Measurements from ENCODE around the gene CDKN1A.

DNA sequence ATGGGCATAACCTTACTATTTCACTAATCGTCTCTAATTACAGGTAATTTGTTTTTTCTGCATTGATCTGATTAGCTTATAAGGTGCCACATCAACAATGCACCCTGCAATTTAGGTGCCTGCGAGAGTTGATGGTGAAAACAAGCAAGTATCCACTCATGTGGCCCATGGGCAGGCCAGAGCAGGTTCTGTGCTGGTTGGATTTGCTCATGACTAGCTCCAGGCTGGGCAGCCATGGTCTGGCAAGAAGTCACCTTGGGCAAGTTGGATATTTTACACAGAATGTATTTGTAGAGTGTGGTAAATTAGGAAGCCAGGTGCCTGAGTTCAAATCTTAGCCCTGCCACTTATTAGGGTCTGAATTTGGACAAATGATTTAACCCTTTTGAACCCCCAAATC, 44.4 kb downstream of the CDKN1A start:
- TF ChIP-seq, protein P1, sequence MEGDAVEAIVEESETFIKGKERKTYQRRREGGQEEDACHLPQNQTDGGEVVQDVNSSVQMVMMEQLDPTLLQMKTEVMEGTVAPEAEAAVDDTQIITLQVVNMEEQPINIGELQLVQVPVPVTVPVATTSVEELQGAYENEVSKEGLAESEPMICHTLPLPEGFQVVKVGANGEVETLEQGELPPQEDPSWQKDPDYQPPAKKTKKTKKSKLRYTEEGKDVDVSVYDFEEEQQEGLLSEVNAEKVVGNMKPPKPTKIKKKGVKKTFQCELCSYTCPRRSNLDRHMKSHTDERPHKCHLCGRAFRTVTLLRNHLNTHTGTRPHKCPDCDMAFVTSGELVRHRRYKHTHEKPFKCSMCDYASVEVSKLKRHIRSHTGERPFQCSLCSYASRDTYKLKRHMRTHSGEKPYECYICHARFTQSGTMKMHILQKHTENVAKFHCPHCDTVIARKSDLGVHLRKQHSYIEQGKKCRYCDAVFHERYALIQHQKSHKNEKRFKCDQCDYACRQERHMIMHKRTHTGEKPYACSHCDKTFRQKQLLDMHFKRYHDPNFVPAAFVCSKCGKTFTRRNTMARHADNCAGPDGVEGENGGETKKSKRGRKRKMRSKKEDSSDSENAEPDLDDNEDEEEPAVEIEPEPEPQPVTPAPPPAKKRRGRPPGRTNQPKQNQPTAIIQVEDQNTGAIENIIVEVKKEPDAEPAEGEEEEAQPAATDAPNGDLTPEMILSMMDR (IDR thresholded peaks at IDR 0.05) = no peak
- TF ChIP-seq POLR2AphosphoS5 (IDR thresholded peaks at IDR 0.05) (no peak), POLR2A (IDR thresholded peaks at IDR 0.05; ENCODE audit: low read depth) (no peak), EP300 (IDR thresholded peaks at IDR 0.05) (no peak)
